ENCODE data around the gene INPPL1.
"Not testable (repeated sequence)": the region's sequence is repeated elsewhere in the genome, so short reads cannot be mapped to it uniquely, and the experiment has no call there.

The INPPL1 gene

GRCh38 chr11:72247584-72247983 lies 23.0 kb downstream of the INPPL1 start:
- DNase-seq = no peak

GRCh38 chr11:72249961-72250360 lies 25.4 kb downstream of the INPPL1 start:
- DNase-seq = no peak

GRCh38 chr11:72250661-72251464 lies 26.3 kb downstream of the INPPL1 start:
- DNase-seq = no peak

- DNase-seq = no peak
Observed at GRCh38 chr11:72251614-72252013, 27.0 kb downstream of the INPPL1 start.

GRCh38 chr11:72253392-72253791 lies 28.8 kb downstream of the INPPL1 start:
- no peak for DNase-seq

GRCh38 chr11:72254299-72254993 lies 29.9 kb downstream of the INPPL1 start:
- DNase-seq = no peak

GRCh38 chr11:72257570-72257969 lies 33.0 kb downstream of the INPPL1 start:
- peak; percentile 44 for DNase-seq

GRCh38 chr11:72259490-72259889 lies 34.9 kb downstream of the INPPL1 start:
- no peak for DNase-seq

- no peak for DNase-seq
Observed at GRCh38 chr11:72260574-72260973, 36.0 kb downstream of the INPPL1 start.

- DNase-seq = peak; percentile 58
Observed at GRCh38 chr11:72263361-72263760, 38.8 kb downstream of the INPPL1 start.

- no peak for DNase-seq
Observed at GRCh38 chr11:72265951-72266350, 41.4 kb downstream of the INPPL1 start.

- not testable (repeated sequence) for DNase-seq
Observed at GRCh38 chr11:72266960-72267359, 42.4 kb downstream of the INPPL1 start.

- no peak for DNase-seq
Observed at GRCh38 chr11:72267956-72268617, 43.5 kb downstream of the INPPL1 start.

GRCh38 chr11:72271980-72272379 lies 47.4 kb downstream of the INPPL1 start:
- DNase-seq = no peak

GRCh38 chr11:72274435-72274834 lies 49.9 kb downstream of the INPPL1 start:
- no peak for DNase-seq

- peak; percentile 74 for DNase-seq
Observed at GRCh38 chr11:72278905-72279304, 54.3 kb downstream of the INPPL1 start.

- no peak for DNase-seq
Observed at GRCh38 chr11:72280037-72280436, 55.5 kb downstream of the INPPL1 start.

- no peak for DNase-seq
Observed at GRCh38 chr11:72280726-72281315, 56.3 kb downstream of the INPPL1 start.

GRCh38 chr11:72283947-72284346 lies 59.4 kb downstream of the INPPL1 start:
- no peak for DNase-seq

GRCh38 chr11:72287293-72287692 lies 62.7 kb downstream of the INPPL1 start:
- DNase-seq = no peak
